ENCODE data around the gene ANKRD13A.
A peak's percentile ranks its signal among the peaks of the same experiment; 100 is the strongest.

ANKRD13A gene

DNA sequence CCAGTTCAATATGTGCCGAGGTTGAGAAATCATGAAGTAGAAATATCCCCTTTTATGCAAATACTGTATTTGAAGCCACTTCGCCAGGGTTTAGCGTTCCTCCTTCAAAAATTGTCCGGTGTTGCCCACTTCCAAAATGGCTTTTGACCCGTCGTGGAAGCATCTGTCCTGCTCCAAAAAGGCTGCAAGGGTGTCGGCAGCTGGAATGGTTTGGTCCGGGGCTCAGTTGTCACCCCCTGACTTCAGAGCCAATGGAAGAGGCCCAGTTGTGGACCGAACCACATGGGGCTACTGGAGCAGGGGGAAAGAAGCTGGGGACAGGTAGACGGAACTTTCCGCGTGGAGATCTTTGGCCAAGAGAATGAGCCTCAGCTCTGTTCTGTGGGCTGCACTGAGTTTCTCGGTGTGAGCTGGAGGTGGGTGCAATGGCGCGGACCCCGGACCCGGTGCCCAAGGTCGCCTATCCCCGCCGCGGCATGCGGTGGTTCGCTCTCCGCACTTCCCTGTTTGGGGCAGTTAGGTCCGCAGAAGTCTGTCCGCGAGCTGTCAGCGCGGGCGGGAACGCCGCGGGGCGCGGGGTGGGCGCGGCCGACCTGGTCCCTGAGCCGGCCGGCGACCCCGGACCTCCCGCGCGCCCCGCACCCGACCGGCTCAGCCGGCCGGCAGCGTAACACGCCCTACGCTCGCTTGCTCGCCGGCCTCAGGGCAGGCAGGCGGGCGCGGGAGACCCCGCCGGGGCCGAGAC, at the start of gene ANKRD13A:
ANKRD13A (plus strand) TSS at position 527 of the 745 bp plus-strand sequence. CDS start 259 bp downstream, outside the sequence.
- peak; percentile 66 for DNase-seq (ENCODE audit: insufficient read length, low spot score)
- peak; percentile 94 for FAIRE-seq

- FAIRE-seq (no peak), DNase-seq (ENCODE audit: insufficient read length, low spot score) (no peak)
Measured at GRCh38 chr12:109950625-109951024, 48.6 kb upstream of the ANKRD13A start.

DNA sequence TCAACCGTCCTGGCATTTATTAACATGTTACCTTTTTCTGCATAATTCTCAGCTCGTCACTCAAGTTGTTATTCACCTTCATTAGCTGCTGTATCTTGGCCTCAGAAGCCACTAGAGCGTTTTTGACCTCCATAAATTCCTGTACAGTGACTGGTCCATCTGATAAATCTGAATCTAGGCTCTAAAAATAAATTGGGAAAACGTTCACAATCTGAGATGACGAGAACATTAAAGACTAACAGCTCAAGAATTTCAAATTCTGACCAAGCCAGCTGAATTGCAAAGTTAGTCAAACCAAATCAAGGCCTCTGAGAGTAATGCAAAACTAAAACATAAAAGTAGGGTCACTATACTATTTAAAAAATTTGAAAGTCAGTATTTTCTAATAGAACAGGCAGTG, 48.1 kb upstream of the ANKRD13A start:
- FAIRE-seq (no peak), DNase-seq (ENCODE audit: insufficient read length, low spot score) (no peak)

- FAIRE-seq (no peak), DNase-seq (ENCODE audit: insufficient read length, low spot score) (no peak)
Measured at GRCh38 chr12:109951751-109952150, 47.5 kb upstream of the ANKRD13A start.

DNA sequence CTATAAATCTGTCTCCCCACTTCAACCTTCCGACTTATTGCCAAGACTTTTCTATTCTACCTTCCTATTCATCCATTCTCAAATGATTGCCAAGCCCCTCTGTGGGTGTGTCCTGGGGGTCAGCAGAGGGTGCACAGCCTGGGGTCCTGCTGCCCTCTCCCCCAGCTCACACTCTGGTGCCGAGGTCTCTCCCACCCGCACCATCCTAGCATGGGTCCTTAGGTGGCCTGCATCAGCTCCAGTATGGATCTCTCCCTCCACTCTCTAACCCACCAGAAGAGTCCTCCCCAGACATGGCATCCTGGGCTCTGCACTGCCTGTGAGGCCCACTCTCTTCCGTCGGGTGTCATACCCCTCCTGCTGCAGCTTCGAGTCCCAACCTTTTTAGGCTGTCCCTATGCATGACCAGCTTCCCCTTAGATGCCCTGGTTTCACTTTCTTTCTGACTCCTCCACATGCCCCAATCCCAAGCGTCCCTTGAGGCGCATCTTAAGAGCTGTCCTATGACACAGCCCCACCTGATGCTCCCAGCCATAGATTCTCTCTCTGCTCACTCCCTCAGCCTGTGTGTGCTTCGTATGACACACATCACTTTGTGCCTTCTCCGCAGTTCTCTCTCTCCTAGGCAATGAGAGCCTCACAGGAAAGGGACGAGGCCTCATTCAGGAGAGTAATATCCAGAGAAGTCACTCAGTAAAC, 46.9 kb upstream of the ANKRD13A start:
- DNase-seq (ENCODE audit: insufficient read length, low spot score) (peak; percentile 30), FAIRE-seq (peak; percentile 87)

GRCh38 chr12:109952873-109953272, 46.4 kb upstream of the ANKRD13A start:
- DNase-seq (ENCODE audit: insufficient read length, low spot score) (no peak), FAIRE-seq (no peak)

DNA sequence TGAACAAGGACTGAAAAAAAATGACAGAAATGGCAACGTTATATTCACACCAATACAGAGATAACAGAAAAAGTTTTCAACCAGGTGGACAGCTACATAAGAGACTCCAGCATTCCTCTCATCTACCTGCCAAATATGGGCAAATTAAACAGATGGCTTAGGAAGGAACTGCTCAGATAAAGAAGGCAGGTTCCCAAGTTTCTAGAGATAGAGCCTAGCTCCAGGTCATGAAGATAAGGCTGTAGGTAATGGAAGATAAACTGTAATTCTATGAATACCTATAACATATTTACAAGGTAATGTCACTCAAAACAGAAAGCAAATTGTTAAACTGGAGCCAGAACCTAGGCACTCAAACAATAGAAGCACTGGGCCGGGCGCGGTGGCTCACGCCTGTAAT, 45.6 kb upstream of the ANKRD13A start:
- DNase-seq (ENCODE audit: insufficient read length, low spot score) (no peak), FAIRE-seq (no peak)

GRCh38 chr12:109958374-109958773, 40.9 kb upstream of the ANKRD13A start:
- FAIRE-seq, result no peak

DNA sequence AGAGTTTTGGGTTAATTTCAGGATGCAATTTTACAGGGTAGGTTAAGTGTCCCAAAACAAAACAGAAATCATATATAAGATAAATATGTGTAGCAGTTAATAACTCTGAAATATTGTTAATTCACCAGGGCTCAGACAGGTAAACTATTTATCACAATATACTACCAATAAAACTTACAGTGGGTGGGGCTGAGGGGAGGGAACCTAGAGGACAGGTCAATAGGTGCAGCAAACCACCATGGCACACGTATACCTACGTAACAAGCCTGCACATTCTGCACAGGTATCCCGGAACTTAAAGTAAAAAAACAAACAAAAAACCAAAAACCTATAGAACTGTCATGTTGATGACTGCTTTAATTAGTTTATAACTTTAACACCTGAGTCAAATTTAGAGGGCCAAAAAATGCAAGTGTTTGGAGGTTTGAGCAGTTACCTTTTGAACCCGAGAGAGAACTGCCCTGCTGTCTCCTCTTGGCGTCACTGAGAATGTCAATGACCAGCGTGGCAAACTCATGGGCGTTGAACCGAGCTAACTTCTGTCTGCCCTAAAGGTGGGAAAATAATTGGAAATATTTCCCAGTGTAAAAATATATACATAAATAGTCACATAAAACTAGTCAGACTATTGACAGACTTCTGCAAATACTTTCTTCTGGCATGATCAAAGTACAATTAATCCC, 39.7 kb upstream of the ANKRD13A start:
- FAIRE-seq, result no peak
- no peak for DNase-seq (ENCODE audit: insufficient read length, low spot score)

More at GRCh38 chr12:109958374-109958773, 40.9 kb upstream of the ANKRD13A start:
- DNase-seq (ENCODE audit: insufficient read length, low spot score), result no peak

GRCh38 chr12:109961201-109961600, 38.0 kb upstream of the ANKRD13A start:
- FAIRE-seq (no peak), DNase-seq (ENCODE audit: insufficient read length, low spot score) (no peak)

- FAIRE-seq (no peak), DNase-seq (ENCODE audit: insufficient read length, low spot score) (no peak)
Measured at GRCh38 chr12:109961612-109962011, 37.6 kb upstream of the ANKRD13A start.

- no peak for DNase-seq (ENCODE audit: insufficient read length, low spot score)
- no peak for FAIRE-seq
Measured at GRCh38 chr12:109962398-109962797, 36.8 kb upstream of the ANKRD13A start.

- FAIRE-seq (no peak), DNase-seq (ENCODE audit: insufficient read length, low spot score) (no peak)
Measured at GRCh38 chr12:109963330-109963729, 35.9 kb upstream of the ANKRD13A start.

DNA sequence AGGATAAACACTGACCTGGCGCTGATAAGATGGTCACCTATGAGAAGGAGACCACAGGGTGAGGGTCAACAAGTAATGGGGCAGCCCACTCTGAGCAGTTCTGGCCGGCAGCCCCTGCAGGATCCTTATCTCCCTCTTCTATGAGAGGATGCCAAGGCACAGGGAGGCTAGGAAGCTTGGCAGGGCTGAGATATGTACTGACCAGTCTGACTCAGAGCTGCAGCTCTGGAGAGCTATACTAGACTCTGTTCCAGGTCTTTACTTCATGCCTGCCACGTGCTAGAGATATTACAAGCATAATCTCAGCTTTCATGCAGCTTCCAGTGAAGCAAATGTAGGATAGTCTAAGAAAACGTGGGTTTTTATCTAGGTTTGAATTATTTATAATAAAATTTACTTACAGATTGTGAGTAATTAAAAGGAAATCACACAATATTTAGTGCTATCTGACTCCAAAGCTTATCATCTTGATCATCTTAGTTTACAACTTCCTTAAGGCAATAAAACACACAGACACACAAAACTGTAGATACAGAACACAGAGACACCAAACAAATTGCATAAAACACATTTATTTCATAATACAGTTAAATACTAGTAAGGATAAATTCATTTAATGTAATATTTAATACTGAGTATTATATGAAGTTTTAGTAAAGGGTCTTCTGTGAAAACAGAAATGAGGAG, 35.3 kb upstream of the ANKRD13A start:
- FAIRE-seq, result no peak
- no peak for DNase-seq (ENCODE audit: insufficient read length, low spot score)

- FAIRE-seq, result no peak
- DNase-seq (ENCODE audit: insufficient read length, low spot score), result no peak
Measured at GRCh38 chr12:109966546-109966945, 32.7 kb upstream of the ANKRD13A start.

DNA sequence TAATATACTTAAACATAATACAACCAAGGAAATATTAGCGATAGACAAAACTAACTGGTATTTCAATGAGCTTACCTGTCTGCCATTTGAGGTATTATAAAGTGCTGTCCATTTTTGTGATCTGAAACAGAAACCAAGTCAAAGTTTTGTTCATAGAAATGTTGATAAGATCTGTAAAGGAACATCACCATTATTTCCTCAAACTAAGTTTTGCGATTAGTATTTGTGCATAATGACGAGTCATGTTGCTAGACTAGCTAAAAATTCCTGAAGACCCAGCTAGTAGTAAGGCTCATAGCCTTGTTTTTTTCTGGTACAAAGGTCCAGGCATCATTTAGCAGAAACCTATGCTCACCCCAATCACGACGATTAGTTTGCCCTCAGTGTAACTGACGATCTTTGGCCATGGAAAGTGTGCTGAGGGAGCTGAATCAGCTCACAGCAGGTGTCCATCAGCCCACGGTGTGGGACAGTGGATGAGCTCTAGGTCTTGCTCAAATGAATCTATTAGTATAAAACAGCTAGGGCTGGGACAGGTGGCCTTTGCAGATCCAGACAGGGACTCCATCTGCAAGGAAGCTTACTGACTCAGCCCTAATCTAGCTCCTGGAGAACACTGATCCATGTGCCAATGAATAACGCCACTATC, 31.7 kb upstream of the ANKRD13A start:
- DNase-seq (ENCODE audit: insufficient read length, low spot score), result no peak
- peak; percentile 62 for FAIRE-seq

DNA sequence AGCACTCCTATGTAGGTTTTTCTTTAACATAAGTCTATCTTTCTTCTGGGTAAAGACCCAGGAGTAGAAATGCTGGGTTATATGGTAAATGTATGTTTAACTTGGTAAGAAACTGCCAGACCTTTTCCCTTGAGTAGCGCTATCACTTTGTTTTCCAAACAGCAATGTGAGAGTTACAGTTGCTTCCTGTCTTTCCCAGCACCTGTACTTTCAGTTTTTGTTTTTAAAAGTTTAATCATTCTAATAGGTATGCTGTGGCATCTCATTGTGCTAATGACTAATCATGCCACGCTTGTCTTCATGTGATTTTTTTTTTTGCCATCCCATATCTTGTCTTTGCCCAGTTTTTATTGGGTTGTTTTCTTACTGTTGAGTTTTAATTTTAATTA, 31.2 kb upstream of the ANKRD13A start:
- no peak for DNase-seq (ENCODE audit: insufficient read length, low spot score)
- FAIRE-seq, result peak; percentile 39

DNA sequence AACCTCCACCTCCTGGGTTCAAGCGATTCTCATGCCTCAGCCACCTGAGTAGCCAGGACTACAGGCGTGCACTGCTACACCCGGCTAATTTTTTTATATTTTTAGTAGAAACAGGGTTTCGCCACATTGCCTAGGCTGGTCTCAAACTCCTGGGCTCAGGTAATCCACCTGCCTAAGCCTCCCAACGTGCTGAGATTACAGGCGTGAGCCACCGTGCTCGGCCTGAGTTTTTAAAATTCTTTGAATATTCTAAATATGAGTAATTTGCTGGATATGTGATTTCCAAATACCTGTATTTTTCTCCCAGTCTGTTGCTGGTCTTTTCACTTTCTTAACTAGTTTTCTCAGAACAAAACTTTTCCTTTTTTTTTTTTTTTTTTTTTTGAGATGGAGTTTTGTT, 30.4 kb upstream of the ANKRD13A start:
- FAIRE-seq (no peak), DNase-seq (ENCODE audit: insufficient read length, low spot score) (no peak)

DNA sequence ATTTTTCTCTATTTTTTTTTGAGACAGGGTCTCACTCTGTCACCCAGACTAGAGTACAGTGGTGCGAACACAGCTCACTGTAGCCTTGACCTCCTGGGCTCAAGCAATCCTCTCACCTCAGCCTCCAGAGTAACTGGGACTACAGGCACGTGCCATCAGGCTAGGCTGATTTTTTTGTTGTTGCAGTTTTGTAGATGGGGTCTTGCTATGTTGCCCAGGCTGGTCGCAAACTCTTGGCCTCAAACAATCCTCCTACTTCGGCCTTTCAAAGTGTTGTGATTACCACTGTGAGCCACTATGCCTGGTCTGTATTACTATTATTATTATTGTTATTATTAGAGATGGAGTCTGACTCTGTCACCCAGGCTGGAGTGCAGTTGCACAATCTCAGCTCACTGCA, 26.4 kb upstream of the ANKRD13A start:
- DNase-seq (ENCODE audit: insufficient read length, low spot score), result no peak
- FAIRE-seq, result no peak

DNA sequence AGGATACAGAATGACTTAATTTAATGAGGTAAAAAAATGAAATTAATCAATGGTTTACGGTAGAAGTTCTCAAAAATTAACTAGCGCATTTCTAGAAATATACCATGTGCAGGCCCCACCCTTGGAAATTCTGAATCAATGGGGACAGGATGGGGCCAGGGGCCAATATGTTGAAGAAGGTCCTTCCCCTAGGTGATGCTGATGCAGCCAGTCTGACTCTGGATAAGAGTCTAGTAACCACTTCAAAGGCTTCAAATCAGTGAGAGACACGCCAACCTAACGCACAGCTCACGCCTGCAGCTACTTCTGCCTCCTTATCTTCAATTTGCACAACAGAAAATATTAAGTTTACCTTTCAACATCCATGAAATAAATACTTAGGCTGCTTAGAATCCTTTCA, 17.9 kb upstream of the ANKRD13A start:
- DNase-seq (ENCODE audit: insufficient read length, low spot score), result no peak
- FAIRE-seq, result no peak

DNA sequence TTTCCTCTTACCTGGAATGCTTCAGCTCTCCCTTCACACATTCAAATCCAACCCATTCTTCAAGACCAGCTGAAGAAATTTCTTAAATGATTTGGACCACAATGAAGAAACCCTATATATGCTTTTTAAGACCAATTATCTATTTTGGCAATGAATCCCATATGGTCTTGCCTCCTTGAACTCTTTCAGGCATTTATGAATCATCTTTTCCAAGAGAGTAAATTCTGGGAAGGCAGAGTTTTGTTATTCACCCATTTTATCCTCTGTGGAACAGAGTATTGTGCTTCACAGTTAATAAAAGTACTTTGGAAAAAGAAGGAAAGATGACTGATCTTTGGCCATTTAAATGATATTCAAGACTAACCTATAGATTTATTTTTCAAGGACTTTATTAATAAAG, 17.0 kb upstream of the ANKRD13A start:
- DNase-seq (ENCODE audit: insufficient read length, low spot score) (no peak), FAIRE-seq (no peak)
